Gastroesophageal sphincter (tissue), 3 donors: ENCODE results near the gene DMBX1.

Source experiments
- CTCF ChIP-seq, 4 experiments: fragments of 200-600 bp in 2 of 4; fragments of 450-650 bp in 2 of 4; sonication (generic) in 1 of 4; IDR thresholded peaks; one replicate each; pipeline ENCODE4 v1.5.1; 2017 to 2019; ENCODE audit warnings: antibody characterized with exemption in 4 of 4, mild to moderate bottlenecking in 2 of 4, moderate library complexity in 2 of 4
- POLR2A ChIP-seq, 2 donors: fragments of 450-650 bp; IDR thresholded peaks; one replicate each; pipeline ENCODE4 v1.6.1; 2017; ENCODE audit warnings: antibody characterized with exemption in 2 of 2, mild to moderate bottlenecking in 2 of 2, moderate library complexity in 1 of 2

GRCh38 chr1:46478721-46479485 is 10.7 kb upstream of the DMBX1 start:
- no peak for TF ChIP-seq CTCF (IDR thresholded peaks at IDR 0.05)
- TF ChIP-seq POLR2A (IDR thresholded peaks at IDR 0.05): no peak
